Mammary epithelial cell (primary cell): ENCODE measurements around the gene ADAMTS17.

Experiments used
- CTCF ChIP-seq, 2 donors: IDR thresholded peaks in 1 of 2; conservative IDR thresholded peaks in 1 of 2; 2 replicates each; pipeline ENCODE4 v1.5.1; 2011 to 2012; ENCODE audit warnings: inconsistent platforms in 2 of 2, low read length in 2 of 2, mild to moderate bottlenecking in 2 of 2, control low read depth in 1 of 2, low read depth in 1 of 2; ENCODE audit not compliant: insufficient read depth in 1 of 2; ENCODE audit errors: extremely low read depth in 1 of 2
- EZH2 ChIP-seq: IDR thresholded peaks from 2 replicates; pipeline ENCODE4 v1.6.1; 2012; ENCODE audit warnings: low read length, inconsistent platforms, borderline replicate concordance

DNA sequence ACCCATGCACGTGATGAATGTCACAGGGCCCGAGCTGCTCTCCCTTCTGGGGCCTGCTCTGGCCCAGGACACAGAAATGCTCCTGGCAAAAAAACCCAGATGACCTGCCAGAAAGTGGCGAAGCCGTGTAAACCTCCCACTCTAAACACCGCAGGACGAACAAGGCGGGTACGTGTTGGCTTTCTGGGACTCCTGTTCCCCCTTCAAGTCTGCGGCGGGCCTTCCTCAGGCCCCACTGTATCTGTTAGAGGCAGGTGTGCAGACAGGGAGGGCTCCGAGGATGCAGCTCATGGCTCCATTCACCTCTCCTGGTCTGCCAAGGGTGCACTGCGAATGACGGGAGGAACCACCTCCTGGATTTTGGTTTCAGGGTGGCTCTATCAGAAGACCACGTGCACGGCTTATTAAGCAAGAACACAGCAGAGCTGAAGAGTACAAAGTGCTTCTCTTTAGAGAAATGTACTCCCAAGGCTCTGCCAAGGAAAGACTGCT, 173.8 kb downstream of the ADAMTS17 start:
- TF ChIP-seq CTCF (conservative IDR thresholded peaks at IDR 0.05 in 1 of 2, IDR thresholded peaks at IDR 0.05 in 1 of 2; ENCODE audit: extremely low read depth in 1 of 2, insufficient read depth in 1 of 2, low read depth in 1 of 2, low read length in 2 of 2) = no peak
- TF ChIP-seq EZH2 = no peak
